Esophagus squamous epithelium (tissue), 5 donors: ENCODE results near the gene MORN1. TPM values are rescaled to one million over a fixed set of nuclear protein-coding genes. Genes with fewer than 3 reads are reported as not detected.

Experiments
- DNase-seq: peaks from one replicate; lab custom pipeline; 2025; lab: John Stamatoyannopoulos, UW
- H3K27ac ChIP-seq, 4 donors: fragments of 200-600 bp; sonication (generic); one replicate each; pipeline ENCODE4 v1.5.1; 2016 to 2019; ENCODE audit warnings: mild to moderate bottlenecking in 1 of 4
- H3K27me3 ChIP-seq, 4 donors: fragments of 200-600 bp; sonication (generic); 1 replicate in 3 of 4; 2 replicates in 1 of 4; pipeline versions ENCODE4 v1.5.1 to v1.6.0; 2017 to 2021; ENCODE audit warnings: antibody characterized with exemption in 1 of 4
- H3K36me3 ChIP-seq, 3 donors: fragments of 200-600 bp; sonication (generic); one replicate each; pipeline ENCODE4 v1.5.1; 2016 to 2019
- H3K4me1 ChIP-seq, 3 donors: fragments of 200-600 bp; sonication (generic); one replicate each; pipeline ENCODE4 v1.5.1; 2017 to 2019
- H3K4me3 ChIP-seq, 4 donors: fragments of 200-600 bp; sonication (generic); 1 replicate in 3 of 4; 2 replicates in 1 of 4; pipeline ENCODE4 v1.5.1; 2016 to 2019; ENCODE audit warnings: mild to moderate bottlenecking in 2 of 4, moderate library complexity in 1 of 4
- H3K9me3 ChIP-seq, 3 donors: fragments of 200-600 bp; sonication (generic); one replicate each; pipeline ENCODE4 v1.5.1; 2016 to 2019
- CTCF ChIP-seq, 6 experiments: fragments of 450-650 bp in 4 of 6; fragments of 200-600 bp in 2 of 6; sonication (generic) in 2 of 6; IDR thresholded peaks; one replicate each; pipeline ENCODE4 v1.5.1; 2016 to 2019; ENCODE audit warnings: antibody characterized with exemption in 6 of 6, mild to moderate bottlenecking in 4 of 6, moderate library complexity in 4 of 6
- POLR2A ChIP-seq, 4 donors: fragments of 450-650 bp; IDR thresholded peaks; one replicate each; pipeline ENCODE4 v1.6.1; 2017; ENCODE audit warnings: antibody characterized with exemption in 4 of 4, mild to moderate bottlenecking in 4 of 4, moderate library complexity in 3 of 4
- WGBS, 2 donors: methylation state at CpG; one replicate each; pipeline ENCODE4 v1.1.5; 2018; 5-methylcytosine and 5-hydroxymethylcytosine counted together
- intact Hi-C: fragments of 100-400 bp; cut with DNase I; formaldehyde crosslinking; loops from one replicate; pipeline ENCODE4 v1.15.0; 2022
- total RNA-seq, 4 donors: library from RNA; depleted of rRNA; stranded (reverse); fragments of >200 nt; gene quantifications; one replicate each; pipeline ENCODE4 v1.1.0, GENCODE V29; 2016
- donor health status: DM: yes; HTN: yes; CAD: no.

The MORN1 gene
- total RNA-seq, 4 donors from 2014 or later: 6.7 to 10.8 (median 7.0) TPM

- peaks cover 0 to 28% (median 0%) of the 10 kb centered on the region in 4 donors for H3K27me3 ChIP-seq
- intact Hi-C loops: no loop called here
- no peaks in the 10 kb centered on the region for H3K36me3 ChIP-seq
- H3K4me3 ChIP-seq: no peak overlapping the region
- no peaks in the 10 kb centered on the region for H3K9me3 ChIP-seq
- no peak for DNase-seq
- peaks cover 0 to 10% (median 0%) of the 10 kb centered on the region in 3 donors for H3K4me1 ChIP-seq
- no peak overlapping the region for H3K27ac ChIP-seq
- no peak for TF ChIP-seq POLR2A (IDR thresholded peaks at IDR 0.05)
- 21% methylated on average over 2 of the region's 17 CpGs; no CpG with 5 or more reads in 1 of the 2 donors for WGBS, 2 donors
Measured at GRCh38 chr1:2346691-2347408, 44.5 kb downstream of the MORN1 start.

DNA sequence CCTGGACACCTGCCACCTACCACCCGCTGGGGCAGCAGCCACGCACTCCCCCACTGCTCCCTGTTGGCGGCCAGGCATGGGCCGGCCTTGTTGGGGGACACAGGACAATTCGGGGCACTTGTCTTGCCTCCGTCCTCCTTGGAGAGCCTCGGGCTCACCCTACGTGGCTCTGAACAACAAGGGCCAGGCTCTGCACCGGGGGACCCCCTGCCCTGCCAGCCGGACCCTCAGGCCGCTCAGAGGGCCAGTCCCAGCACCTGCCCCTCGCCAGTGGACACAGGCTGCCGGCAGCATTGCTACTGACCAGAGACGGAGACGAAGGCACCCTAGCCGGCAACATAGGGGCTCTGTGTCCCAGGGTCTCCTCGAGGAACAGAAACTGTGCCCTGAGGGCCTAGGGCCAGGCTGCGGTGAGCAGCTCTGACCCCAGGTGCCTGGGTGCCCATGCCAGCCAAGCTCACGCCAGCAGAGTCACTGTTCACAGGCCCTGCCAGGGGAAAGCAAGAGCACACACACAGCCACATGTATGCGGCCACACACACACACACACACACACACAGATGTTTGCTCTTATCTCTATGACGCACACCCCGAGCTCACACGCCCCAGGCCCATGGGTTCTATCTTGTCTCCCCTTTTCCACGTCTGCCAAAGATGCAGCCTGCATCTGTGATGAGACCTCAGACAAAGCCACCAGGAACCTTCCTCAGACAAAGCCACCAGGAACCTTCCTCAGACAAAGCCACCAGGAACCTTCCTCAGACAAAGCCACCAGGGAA is 45.9 kb downstream of the MORN1 start:
- DNase-seq: no peak
- 40 to 70% methylated on average over 1 to 2 of the region's 24 CpGs for WGBS, 2 donors

GRCh38 chr1:2344744-2345296 is 46.5 kb downstream of the MORN1 start:
- H3K9me3 ChIP-seq: no peaks in the 10 kb centered on the region
- TF ChIP-seq CTCF (IDR thresholded peaks at IDR 0.05) (no peak), POLR2A (IDR thresholded peaks at IDR 0.05) (no peak)
- H3K36me3 ChIP-seq: no peaks in the 10 kb centered on the region
- no peak overlapping the region for H3K27ac ChIP-seq
- intact Hi-C loops: no loop called here
- WGBS, 2 donors: 85 to 90% methylated on average over 7 to 20 of the region's 29 CpGs
- DNase-seq: no peak
- peaks cover 0 to 18% (median 0%) of the 10 kb centered on the region in 4 donors for H3K27me3 ChIP-seq
- no peak overlapping the region for H3K4me3 ChIP-seq
- H3K4me1 ChIP-seq: peaks cover 0 to 10% (median 0%) of the 10 kb centered on the region in 3 donors

More for the DNA sequence above, 45.9 kb downstream of the MORN1 start:
- H3K36me3 ChIP-seq: no peaks in the 10 kb centered on the region
- no peak overlapping the region for H3K4me3 ChIP-seq
- H3K27ac ChIP-seq: no peak overlapping the region
- TF ChIP-seq POLR2A (IDR thresholded peaks at IDR 0.05) (no peak), CTCF (IDR thresholded peaks at IDR 0.05) (no peak)
- H3K4me1 ChIP-seq: peaks cover 0 to 10% (median 0%) of the 10 kb centered on the region in 3 donors
- H3K27me3 ChIP-seq: peaks cover 0 to 18% (median 0%) of the 10 kb centered on the region in 4 donors
- H3K9me3 ChIP-seq: no peaks in the 10 kb centered on the region
- intact Hi-C loops: no loop called here

DNA sequence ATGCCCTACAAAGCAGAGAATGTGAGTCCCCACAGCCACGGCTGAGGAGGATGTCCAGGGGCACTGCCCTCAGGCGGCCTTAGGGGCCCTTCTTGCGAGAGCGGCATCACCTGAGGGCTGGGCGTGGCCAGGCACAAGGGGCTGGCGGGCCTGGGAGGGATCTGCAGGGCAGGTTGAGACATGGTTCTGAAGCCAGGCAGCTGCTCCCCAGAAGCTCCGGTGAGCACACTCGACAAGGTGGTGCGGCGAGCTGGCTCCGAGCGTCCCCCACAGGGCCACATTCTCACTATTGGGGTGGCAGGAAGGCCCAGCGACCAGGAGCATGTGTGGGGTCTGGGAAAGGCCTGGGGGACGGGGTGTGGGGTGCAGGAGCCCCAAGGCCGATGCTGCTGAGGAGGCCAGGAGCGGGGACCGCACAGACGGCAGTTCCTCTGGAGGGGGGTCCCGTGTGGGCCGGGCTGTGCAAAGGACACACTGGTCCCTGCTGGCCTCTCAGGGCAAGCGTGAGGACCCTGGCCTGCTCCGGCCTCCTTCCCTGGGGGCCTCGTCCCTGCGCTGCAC is 47.2 kb downstream of the MORN1 start:
- intact Hi-C loops: no loop called here
- no peak overlapping the region for H3K27ac ChIP-seq
- no peak for DNase-seq
- H3K4me3 ChIP-seq: no peak overlapping the region
- H3K36me3 ChIP-seq: no peaks in the 10 kb centered on the region
- TF ChIP-seq POLR2A (IDR thresholded peaks at IDR 0.05) (no peak), CTCF (IDR thresholded peaks at IDR 0.05) (no peak)
- peaks cover 0 to 10% (median 0%) of the 10 kb centered on the region in 3 donors for H3K4me1 ChIP-seq
- no peaks in the 10 kb centered on the region for H3K9me3 ChIP-seq
- WGBS, 2 donors: 20 to 37% methylated on average over 3 to 14 of the region's 24 CpGs
- peaks cover 0 to 18% (median 0%) of the 10 kb centered on the region in 4 donors for H3K27me3 ChIP-seq
